ENCODE data around the gene GRIK1.

The GRIK1 gene

DNA sequence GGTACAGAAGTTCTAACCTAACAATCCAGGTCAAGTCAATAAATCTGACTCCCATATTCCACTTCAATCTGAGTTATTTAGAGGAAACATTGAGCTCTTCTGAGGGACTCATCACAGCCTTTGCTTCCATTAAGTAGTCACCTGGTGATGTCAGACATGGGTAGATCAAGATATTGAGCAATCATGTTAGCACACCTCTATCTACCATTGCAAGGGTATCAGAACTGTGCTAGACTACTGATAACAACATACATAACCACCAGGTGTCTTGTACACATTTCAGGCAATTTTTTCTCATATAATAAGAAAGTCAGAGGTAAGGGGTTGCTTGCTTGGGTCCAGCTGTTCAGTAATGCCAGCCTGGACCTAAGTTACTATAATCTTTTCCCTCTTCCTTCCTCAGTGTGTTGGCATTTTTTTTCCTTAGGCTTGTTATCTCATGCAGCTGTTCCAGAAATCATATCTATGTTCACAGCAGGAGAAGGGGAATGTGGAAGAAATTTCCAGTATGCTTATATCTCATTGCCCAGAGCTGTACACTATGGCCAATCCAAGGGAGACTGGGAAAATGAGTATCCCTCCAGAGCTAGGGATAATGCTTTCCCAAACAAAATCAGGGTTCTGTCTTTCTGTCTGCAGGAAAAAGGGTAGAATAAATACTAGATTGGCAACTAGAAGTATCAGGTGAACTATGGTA lies 52.3 kb downstream of the GRIK1 start (continued):
- TF ChIP-seq ZBTB11 (tag by site-specific recombination; conservative IDR thresholded peaks at IDR 0.05; ENCODE audit: low read depth) (no peak), KLF7 (tag by site-specific recombination; IDR thresholded peaks at IDR 0.05; ENCODE audit: borderline replicate concordance) (no peak), WT1 (tag by site-specific recombination; IDR thresholded peaks at IDR 0.05) (no peak), ZBTB21 (tag by site-specific recombination; IDR thresholded peaks at IDR 0.05) (no peak), ZNF169 (tag by site-specific recombination; IDR thresholded peaks at IDR 0.05) (no peak), ZNF350 (tag by site-specific recombination; IDR thresholded peaks at IDR 0.05) (no peak), GLIS1 (tag by site-specific recombination; IDR thresholded peaks at IDR 0.05) (no peak), ZNF221 (tag by site-specific recombination; IDR thresholded peaks at IDR 0.05; ENCODE audit: borderline replicate concordance) (no peak), ZNF654 (tag by site-specific recombination; IDR thresholded peaks at IDR 0.05; ENCODE audit: low read depth) (no peak), ZNF585B (tag by site-specific recombination; IDR thresholded peaks at IDR 0.05) (no peak), YY1 (tag by site-specific recombination; IDR thresholded peaks at IDR 0.05) (no peak), ZFP37 (tag by site-specific recombination; IDR thresholded peaks at IDR 0.05) (no peak), SETDB1 (IDR thresholded peaks at IDR 0.05; ENCODE audit: insufficient read length, low read length) (no peak)

DNA sequence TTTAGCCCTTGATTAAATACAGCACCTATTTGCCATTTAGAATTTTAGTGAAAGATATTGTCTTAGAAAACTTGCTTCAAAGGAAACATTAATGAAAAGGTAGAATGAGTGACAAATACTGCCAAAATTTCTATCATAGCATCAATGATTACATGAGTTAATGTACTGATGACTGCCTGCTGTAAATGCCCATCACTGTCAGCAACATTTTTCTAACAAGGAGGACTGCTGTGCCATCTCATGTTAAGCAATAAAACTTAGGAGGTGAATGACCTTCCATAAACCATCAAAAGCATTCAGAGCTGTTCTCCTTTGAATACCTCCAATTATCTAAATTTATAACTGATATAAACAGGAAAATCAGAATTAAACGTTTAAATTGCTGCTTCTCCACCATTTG lies 54.3 kb downstream of the GRIK1 start:
- Histone ChIP-seq H3K9me3 (ENCODE audit: control insufficient read depth, insufficient read depth, low read depth, low read length) (no peaks in the 10 kb centered on the region), H3K4me1 (ENCODE audit: control insufficient read depth, insufficient read depth, low read length) (no peaks in the 10 kb centered on the region), H3K27ac (ENCODE audit: extremely low read depth, low read depth, low read length) (no peak overlapping the region), H3K36me3 (ENCODE audit: control insufficient read depth in 2 of 2, insufficient read depth in 1 of 2, low read length in 2 of 2) (no peaks in the 10 kb centered on the region), H3K4me3 (ENCODE audit: low read depth, low read length) (no peak overlapping the region)
- ChIA-PET POLR2A (no interaction called here), CTCF (no interaction called here)
- TF ChIP-seq, protein P1, sequence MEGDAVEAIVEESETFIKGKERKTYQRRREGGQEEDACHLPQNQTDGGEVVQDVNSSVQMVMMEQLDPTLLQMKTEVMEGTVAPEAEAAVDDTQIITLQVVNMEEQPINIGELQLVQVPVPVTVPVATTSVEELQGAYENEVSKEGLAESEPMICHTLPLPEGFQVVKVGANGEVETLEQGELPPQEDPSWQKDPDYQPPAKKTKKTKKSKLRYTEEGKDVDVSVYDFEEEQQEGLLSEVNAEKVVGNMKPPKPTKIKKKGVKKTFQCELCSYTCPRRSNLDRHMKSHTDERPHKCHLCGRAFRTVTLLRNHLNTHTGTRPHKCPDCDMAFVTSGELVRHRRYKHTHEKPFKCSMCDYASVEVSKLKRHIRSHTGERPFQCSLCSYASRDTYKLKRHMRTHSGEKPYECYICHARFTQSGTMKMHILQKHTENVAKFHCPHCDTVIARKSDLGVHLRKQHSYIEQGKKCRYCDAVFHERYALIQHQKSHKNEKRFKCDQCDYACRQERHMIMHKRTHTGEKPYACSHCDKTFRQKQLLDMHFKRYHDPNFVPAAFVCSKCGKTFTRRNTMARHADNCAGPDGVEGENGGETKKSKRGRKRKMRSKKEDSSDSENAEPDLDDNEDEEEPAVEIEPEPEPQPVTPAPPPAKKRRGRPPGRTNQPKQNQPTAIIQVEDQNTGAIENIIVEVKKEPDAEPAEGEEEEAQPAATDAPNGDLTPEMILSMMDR (tag by site-specific recombination; IDR thresholded peaks at IDR 0.05), result no peak
- no peak for TF ChIP-seq PRDM1 (tag by site-specific recombination; IDR thresholded peaks at IDR 0.05)
- no peak for TF ChIP-seq ZNF658 (tag by site-specific recombination; IDR thresholded peaks at IDR 0.05)
- no peak for TF ChIP-seq ZNF292 (tag by site-specific recombination; IDR thresholded peaks at IDR 0.05; ENCODE audit: borderline replicate concordance, low read depth)
- no peak for TF ChIP-seq ZNF785 (tag by site-specific recombination; IDR thresholded peaks at IDR 0.05)
- TF ChIP-seq ZBTB48 (tag by site-specific recombination; IDR thresholded peaks at IDR 0.05), result no peak
- no peak for TF ChIP-seq TCF7L2 (IDR thresholded peaks at IDR 0.05; ENCODE audit: borderline replicate concordance, low read depth, low read length)
- no peak for TF ChIP-seq BCL11A (tag by site-specific recombination; IDR thresholded peaks at IDR 0.05; ENCODE audit: low read depth)
- TF ChIP-seq ZBTB21 (tag by site-specific recombination; IDR thresholded peaks at IDR 0.05), result no peak
- no peak for TF ChIP-seq ZNF26 (tag by site-specific recombination; IDR thresholded peaks at IDR 0.05)
- no peak for TF ChIP-seq ZNF610 (tag by site-specific recombination; IDR thresholded peaks at IDR 0.05; ENCODE audit: borderline replicate concordance)
- TF ChIP-seq, protein P2, sequence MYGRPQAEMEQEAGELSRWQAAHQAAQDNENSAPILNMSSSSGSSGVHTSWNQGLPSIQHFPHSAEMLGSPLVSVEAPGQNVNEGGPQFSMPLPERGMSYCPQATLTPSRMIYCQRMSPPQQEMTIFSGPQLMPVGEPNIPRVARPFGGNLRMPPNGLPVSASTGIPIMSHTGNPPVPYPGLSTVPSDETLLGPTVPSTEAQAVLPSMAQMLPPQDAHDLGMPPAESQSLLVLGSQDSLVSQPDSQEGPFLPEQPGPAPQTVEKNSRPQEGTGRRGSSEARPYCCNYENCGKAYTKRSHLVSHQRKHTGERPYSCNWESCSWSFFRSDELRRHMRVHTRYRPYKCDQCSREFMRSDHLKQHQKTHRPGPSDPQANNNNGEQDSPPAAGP (tag by site-specific recombination; IDR thresholded peaks at IDR 0.05), result no peak
- no peak for TF ChIP-seq ZNF626 (tag by site-specific recombination; IDR thresholded peaks at IDR 0.05)
- TF ChIP-seq ZNF211 (tag by site-specific recombination; IDR thresholded peaks at IDR 0.05; ENCODE audit: low read depth), result no peak
